Testis (tissue), 2 donors: ENCODE measurements around the gene RIN2.

ENCODE experiments used
- CTCF ChIP-seq, 3 experiments: fragments of 450-650 bp in 2 of 3; fragments of 200-600 bp in 1 of 3; sonication (generic) in 1 of 3; IDR thresholded peaks; one replicate each; pipeline ENCODE4 v1.5.1; 2016 to 2019; ENCODE audit warnings: antibody characterized with exemption in 3 of 3, mild to moderate bottlenecking in 2 of 3, moderate library complexity in 1 of 3
- POLR2A ChIP-seq: fragments of 450-650 bp; IDR thresholded peaks from one replicate; pipeline ENCODE4 v1.6.1; 2017; ENCODE audit warnings: antibody characterized with exemption, mild to moderate bottlenecking, moderate library complexity

GRCh38 chr20:19807191-19807945 is 49.3 kb downstream of the RIN2 start:
- no peak for TF ChIP-seq CTCF (IDR thresholded peaks at IDR 0.05)
- no peak for TF ChIP-seq POLR2A
